Uterus (tissue), 2 donors: ENCODE measurements around the gene PIK3CD.

Experiments used
- POLR2A ChIP-seq, 2 donors: fragments of 450-650 bp; IDR thresholded peaks; one replicate each; pipeline ENCODE4 v1.6.1; 2016; ENCODE audit warnings: antibody characterized with exemption in 2 of 2, mild to moderate bottlenecking in 1 of 2, moderate library complexity in 1 of 2
- TF ChIP-seq, protein P1 (sequence below), 4 experiments: fragments of 200-600 bp in 2 of 4; fragments of 450-650 bp in 2 of 4; sonication (generic) in 2 of 4; IDR thresholded peaks; one replicate each; pipeline ENCODE4 v1.5.1; 2016 to 2019; ENCODE audit warnings: antibody characterized with exemption in 4 of 4, mild to moderate bottlenecking in 2 of 4, moderate library complexity in 1 of 4

DNA sequence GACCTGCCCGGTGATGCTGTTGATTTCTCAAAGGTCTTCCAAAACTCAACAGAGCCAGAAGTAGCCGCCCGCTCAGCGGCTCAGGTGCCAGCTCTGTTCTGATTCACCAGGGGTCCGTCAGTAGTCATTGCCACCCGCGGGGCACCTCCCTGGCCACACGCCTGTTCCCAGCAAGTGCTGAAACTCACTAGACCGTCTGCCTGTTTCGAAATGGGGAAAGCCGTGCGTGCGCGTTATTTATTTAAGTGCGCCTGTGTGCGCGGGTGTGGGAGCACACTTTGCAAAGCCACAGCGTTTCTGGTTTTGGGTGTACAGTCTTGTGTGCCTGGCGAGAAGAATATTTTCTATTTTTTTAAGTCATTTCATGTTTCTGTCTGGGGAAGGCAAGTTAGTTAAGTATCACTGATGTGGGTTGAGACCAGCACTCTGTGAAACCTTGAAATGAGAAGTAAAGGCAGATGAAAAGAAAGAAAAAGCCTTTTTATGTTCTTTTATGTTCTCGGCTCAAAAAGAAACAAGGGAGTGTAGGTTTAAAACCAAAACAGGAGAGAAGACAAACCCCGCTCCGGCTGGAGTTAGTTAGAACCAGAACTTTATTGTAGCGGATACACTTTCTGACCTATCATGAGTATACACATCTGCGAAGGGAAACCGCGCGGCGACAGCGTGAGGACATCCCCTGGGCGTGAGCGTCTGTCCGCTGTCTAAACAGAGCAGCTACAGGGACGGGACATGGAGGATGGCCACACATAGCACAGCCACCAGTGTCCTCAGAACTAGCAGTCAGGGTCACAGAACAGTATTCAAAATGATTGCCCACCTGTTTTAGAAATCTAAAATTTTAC lies 77.1 kb downstream of the PIK3CD start:
- TF ChIP-seq, protein P1, sequence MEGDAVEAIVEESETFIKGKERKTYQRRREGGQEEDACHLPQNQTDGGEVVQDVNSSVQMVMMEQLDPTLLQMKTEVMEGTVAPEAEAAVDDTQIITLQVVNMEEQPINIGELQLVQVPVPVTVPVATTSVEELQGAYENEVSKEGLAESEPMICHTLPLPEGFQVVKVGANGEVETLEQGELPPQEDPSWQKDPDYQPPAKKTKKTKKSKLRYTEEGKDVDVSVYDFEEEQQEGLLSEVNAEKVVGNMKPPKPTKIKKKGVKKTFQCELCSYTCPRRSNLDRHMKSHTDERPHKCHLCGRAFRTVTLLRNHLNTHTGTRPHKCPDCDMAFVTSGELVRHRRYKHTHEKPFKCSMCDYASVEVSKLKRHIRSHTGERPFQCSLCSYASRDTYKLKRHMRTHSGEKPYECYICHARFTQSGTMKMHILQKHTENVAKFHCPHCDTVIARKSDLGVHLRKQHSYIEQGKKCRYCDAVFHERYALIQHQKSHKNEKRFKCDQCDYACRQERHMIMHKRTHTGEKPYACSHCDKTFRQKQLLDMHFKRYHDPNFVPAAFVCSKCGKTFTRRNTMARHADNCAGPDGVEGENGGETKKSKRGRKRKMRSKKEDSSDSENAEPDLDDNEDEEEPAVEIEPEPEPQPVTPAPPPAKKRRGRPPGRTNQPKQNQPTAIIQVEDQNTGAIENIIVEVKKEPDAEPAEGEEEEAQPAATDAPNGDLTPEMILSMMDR (IDR thresholded peaks at IDR 0.05) = no peak
- no peak for TF ChIP-seq POLR2A (IDR thresholded peaks at IDR 0.05)
